MCF 10A (cell line): ENCODE data around the gene NTN1. TPM values are rescaled to one million over a fixed set of nuclear protein-coding genes. Genes with fewer than 3 reads are reported as not detected.

Experiments used
- BruUV-seq: library from RNA; stranded (reverse); fragments of 400-500 nt; replicated peaks from 2 replicates; lab custom pipeline; 2021; lab: Mats Ljungman, UMichigan
- CTCF ChIA-PET: fragments of 300-600 bp; sonication (Branson Sonifier 250); formaldehyde crosslinking; extraction: SDS; loops from one replicate; lab custom pipeline; 2021; ENCODE audit warnings: antibody characterized with exemption, inconsistent platforms; lab: Yijun Ruan, JAX
- POLR2A ChIA-PET: fragments of 300-600, 350-650 bp; sonication (Branson Sonifier 250); formaldehyde crosslinking; extraction: SDS; loops from one replicate; lab custom pipeline; 2020; ENCODE audit warnings: antibody characterized with exemption, inconsistent platforms; lab: Yijun Ruan, JAX
- DNase-seq: peaks from one replicate; pipeline ENCODE4 v3.0.0-alpha.2; 2018; ENCODE audit not compliant: unreplicated experiment
- H3K27ac Mint-ChIP-seq: one replicate; pipeline ENCODE4 v1.8.0; 2022; ENCODE audit warnings: mild to moderate bottlenecking, low read depth, mixed read lengths; ENCODE audit not compliant: unreplicated experiment
- H3K27me3 Mint-ChIP-seq: one replicate; pipeline ENCODE4 v1.8.0; 2022; ENCODE audit warnings: mixed read lengths; ENCODE audit not compliant: insufficient read depth, unreplicated experiment
- H3K36me3 Mint-ChIP-seq: one replicate; pipeline ENCODE4 v1.8.0; 2022; ENCODE audit warnings: mild to moderate bottlenecking, moderate library complexity, mixed read lengths; ENCODE audit not compliant: insufficient read depth, unreplicated experiment
- H3K4me1 Mint-ChIP-seq: one replicate; pipeline ENCODE4 v1.8.0; 2022; ENCODE audit warnings: mixed read lengths; ENCODE audit not compliant: insufficient read depth, unreplicated experiment
- H3K4me3 Mint-ChIP-seq: one replicate; pipeline ENCODE4 v1.8.0; 2022; ENCODE audit warnings: mild to moderate bottlenecking, moderate library complexity, mixed read lengths; ENCODE audit not compliant: unreplicated experiment
- H3K9me3 Mint-ChIP-seq: one replicate; pipeline ENCODE4 v1.8.0; 2022; ENCODE audit warnings: mixed read lengths; ENCODE audit not compliant: unreplicated experiment
- CTCF ChIP-seq: fragments of 200-600 bp; IDR thresholded peaks from one replicate; pipeline ENCODE4 v1.8.0; 2022; ENCODE audit warnings: antibody characterized with exemption, mild to moderate bottlenecking; ENCODE audit not compliant: unreplicated experiment
- intact Hi-C: fragments of 100-400 bp; cut with micrococcal nuclease; formaldehyde crosslinking; loops from 2 replicates; pipeline ENCODE4 v1.14.1; 2022
- total RNA-seq: library from RNA; stranded (reverse); gene quantifications from 2 replicates; pipeline ENCODE4 v1.2.3, GENCODE V29; 2022

Gene NTN1
- total RNA-seq, 1 experiment from 2014 or later = 0.23 TPM

DNA sequence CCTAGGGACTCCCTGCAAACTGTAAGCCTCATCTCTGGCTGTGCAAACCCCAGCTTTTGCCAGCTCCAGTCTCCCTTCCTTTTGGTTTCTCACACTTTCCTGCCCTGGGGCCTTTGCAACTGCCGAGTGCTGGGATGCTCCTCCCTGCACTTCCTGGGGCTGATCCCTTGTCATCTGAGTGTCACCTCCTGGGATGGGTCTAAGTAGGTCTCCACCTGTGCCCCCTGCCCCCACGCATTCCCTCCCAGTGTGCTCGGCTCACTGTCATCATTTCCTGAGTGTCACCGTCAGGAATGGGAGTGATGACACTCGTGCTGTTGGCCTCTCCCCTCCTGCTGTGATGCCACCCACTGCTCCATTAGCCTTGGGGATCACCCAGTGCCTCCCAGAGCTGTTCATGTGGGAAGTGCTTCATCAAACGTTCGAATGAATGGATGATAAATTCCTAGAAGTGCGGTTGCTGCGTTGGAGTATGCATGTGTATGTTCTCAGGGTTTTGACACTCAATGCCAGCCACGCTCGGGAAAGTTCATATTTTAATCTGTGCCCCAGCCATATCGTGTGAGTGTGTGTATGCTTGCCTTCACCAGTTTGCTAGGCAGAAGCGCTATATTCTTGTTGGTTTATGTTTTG, 189.9 kb downstream of the NTN1 start:
- no peaks in the 10 kb centered on the region for H3K27me3 Mint-ChIP-seq
- no peaks in the 10 kb centered on the region for H3K4me1 Mint-ChIP-seq
- no peak for DNase-seq
- H3K4me3 Mint-ChIP-seq = no peak overlapping the region
- H3K9me3 Mint-ChIP-seq = peaks cover 8% of the 10 kb centered on the region
- intact Hi-C loops = no loop called here
- TF ChIP-seq CTCF = no peak
- ChIA-PET POLR2A (interaction anchor here (0.6 kb wide), 1 partner anchor 42 kb away, joined by 3 read pairs; no protein-coding TSS in a partner anchor), CTCF (interaction anchor here (0.6 kb wide), 1 partner anchor 316 kb away, joined by 4 read pairs; no protein-coding TSS in a partner anchor)
- H3K27ac Mint-ChIP-seq = no peak overlapping the region
- no peaks in the 10 kb centered on the region for H3K36me3 Mint-ChIP-seq
- no TSS peak for BruUV-seq

- peaks cover 18% of the 10 kb centered on the region for H3K9me3 Mint-ChIP-seq
Measured at GRCh38 chr17:9212376-9213302, 191.3 kb downstream of the NTN1 start.

DNA sequence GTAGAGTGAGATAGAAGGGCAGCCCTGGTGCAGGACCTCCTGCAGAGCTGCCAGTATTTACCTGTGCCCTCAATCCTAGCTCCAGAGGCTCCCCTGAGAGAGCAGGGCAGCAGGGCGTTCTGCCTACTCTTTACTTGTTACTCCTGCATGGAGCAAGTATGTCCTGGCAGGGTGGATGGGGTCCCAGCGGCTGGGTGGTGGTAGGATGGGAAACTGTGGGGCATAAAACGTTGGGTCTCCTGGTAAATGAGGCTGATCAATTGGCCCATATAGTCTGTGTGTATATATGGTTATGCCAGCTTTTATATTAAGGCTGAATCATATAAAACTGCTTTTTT, 192.0 kb downstream of the NTN1 start:
- H3K27ac Mint-ChIP-seq = no peak overlapping the region
- no peak overlapping the region for H3K4me3 Mint-ChIP-seq
- H3K27me3 Mint-ChIP-seq = no peaks in the 10 kb centered on the region
- no TSS peak for BruUV-seq
- intact Hi-C loops = no loop called here
- H3K9me3 Mint-ChIP-seq = peaks cover 18% of the 10 kb centered on the region
- DNase-seq = no peak
- TF ChIP-seq CTCF = no peak
- POLR2A ChIA-PET = interaction anchor here (0.5 kb wide), 1 partner anchor 28 kb away, joined by 3 read pairs; no protein-coding TSS in a partner anchor
- CTCF ChIA-PET = no interaction called here
- H3K36me3 Mint-ChIP-seq = no peaks in the 10 kb centered on the region
- H3K4me1 Mint-ChIP-seq = peaks cover 7% of the 10 kb centered on the region

More at GRCh38 chr17:9212376-9213302, 191.3 kb downstream of the NTN1 start:
- intact Hi-C loops = no loop called here
- CTCF ChIA-PET = no interaction called here
- no TSS peak for BruUV-seq
- no peak for DNase-seq
- peaks cover 7% of the 10 kb centered on the region for H3K4me1 Mint-ChIP-seq
- POLR2A ChIA-PET = interaction anchor here (0.5 to 0.6 kb wide), 2 partner anchors 27 to 550 kb away, joined by 3 to 4 read pairs; no protein-coding TSS in a partner anchor
- no peak overlapping the region for H3K4me3 Mint-ChIP-seq
- TF ChIP-seq CTCF = no peak
- H3K27me3 Mint-ChIP-seq = no peaks in the 10 kb centered on the region
- no peak overlapping the region for H3K27ac Mint-ChIP-seq
- H3K36me3 Mint-ChIP-seq = no peaks in the 10 kb centered on the region

DNA sequence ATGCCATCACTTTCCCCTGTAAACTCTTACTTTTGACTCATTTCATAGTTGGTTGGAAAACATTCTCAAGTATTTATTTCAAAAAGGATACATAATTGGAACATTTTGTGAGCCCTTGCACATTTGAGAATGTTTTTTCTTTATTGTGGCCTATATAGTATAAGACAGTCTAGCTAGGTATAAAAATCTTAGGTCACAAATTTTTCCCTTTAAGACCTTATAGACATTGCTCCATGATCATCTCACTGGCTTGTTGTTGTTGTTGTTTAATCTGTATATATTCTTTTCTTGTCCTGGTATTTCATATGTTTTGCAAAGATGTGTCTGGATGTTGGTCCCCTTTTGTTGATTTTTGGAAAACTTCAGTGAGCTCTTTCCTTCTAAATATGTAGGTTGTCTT, 194.2 kb downstream of the NTN1 start:
- no peak for TF ChIP-seq CTCF
- Mint-ChIP-seq H3K4me3 (no peak overlapping the region), H3K36me3 (no peaks in the 10 kb centered on the region), H3K27me3 (no peaks in the 10 kb centered on the region), H3K9me3 (peaks cover 18% of the 10 kb centered on the region), H3K27ac (no peak overlapping the region), H3K4me1 (peaks cover 7% of the 10 kb centered on the region)
- intact Hi-C loops = no loop called here
- BruUV-seq = no TSS peak
- ChIA-PET CTCF (no interaction called here), POLR2A (interaction anchor here (1.4 kb wide), 1 partner anchor 14 kb away, joined by 3 read pairs; no protein-coding TSS in a partner anchor)
- no peak for DNase-seq
